ENCODE measurements around the gene RAP1GAP.
"Not testable (repeated sequence)": the region's sequence is repeated elsewhere in the genome, so short reads cannot be mapped to it uniquely, and the experiment has no call there.

The RAP1GAP gene

DNA sequence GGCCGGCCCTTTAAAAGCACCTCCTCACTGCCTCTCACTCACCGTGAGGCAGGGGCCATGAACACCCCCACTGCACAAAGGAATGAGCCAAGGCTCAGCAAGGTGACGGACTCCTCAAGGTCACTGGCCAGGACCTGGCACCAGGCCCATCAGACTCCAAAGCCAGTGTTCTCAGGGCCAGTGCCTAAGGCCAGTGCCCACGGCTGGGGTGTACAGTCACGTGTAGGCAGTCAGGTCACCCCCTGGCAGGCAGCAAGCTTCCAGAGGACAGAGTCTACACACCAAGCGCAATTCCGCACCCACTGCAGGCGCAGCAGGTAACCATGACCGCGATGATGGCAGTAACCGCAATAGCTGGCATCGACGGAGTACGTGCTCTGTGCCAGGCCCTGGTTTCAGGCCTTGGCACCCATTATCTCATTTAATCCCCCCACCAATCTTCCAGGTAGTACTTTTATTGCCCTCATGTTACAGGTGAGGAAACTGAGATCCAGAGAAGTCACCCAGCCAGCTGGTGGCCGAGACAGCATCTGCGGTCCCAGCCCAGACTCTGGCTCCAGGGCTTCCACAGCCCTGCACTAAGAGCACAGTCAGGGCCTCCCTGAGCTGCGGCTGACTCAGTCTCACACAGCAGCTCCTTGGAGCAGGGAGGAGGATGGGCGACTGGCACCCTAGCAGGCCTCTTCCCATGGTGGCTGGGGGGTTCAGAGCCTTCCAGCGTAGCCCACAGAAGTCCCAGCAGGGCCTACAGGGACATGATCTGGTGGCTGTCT lies 27.0 kb downstream of the RAP1GAP start:
- no peak for DNase-seq

DNA sequence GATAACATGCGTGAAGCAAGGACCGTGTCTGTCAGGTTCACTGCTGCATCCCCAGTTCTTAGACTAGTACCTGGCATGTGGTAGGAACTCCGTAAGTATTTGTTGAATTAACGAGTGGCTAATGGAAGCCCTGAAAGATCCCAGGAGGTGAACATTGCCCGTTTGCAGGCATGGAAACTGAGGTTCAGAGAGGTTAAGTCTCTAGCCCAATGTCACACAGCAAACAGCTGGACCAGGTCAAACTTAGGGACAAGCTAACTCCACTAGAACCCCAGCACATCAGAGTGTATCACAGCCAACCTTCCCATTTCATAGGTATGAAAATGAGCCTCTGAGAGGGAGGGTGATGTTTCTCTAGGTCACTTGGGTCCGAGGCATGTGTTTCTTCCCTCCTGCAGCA lies 27.6 kb downstream of the RAP1GAP start:
- DNase-seq, result no peak

DNA sequence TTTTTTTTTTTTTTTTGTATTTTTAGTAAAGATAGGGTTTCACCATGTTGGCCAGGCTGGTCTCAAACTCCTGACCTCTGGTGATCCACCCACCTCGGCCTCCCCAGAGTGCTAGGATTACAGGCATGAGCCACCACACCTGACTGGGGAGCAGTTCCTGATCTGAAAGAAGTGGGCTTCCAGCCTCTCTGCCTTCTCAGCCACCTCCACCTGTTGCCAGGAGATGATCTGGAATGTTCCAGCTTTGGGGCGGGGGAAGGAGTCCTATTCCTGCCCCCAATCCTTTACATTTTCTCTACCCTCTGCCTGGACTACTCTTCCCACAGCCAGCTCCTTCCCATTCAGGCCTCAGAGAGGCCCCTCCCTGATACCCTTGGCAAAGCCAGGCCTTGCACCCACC lies 28.1 kb downstream of the RAP1GAP start:
- no peak for DNase-seq

DNA sequence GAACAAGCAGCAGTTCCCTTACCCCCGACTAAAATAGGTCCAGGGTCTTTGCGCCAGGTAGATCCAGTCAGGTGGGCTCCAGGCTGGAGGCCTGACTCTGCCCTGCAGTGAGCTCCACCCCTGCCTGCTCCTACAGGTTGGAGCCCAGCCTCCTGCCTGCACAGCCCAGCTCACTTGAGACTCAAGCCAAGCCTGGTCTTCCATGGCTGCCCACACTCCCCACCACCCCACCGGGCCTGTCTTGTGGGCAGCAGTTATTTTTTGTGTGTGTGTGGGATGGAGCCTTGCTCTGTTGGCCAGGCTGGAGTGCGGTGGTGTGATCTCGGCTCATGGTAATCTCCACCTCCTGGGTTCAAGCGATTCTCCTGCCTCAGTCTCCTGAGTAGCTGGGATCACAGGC lies 28.5 kb downstream of the RAP1GAP start:
- DNase-seq, result no peak

DNA sequence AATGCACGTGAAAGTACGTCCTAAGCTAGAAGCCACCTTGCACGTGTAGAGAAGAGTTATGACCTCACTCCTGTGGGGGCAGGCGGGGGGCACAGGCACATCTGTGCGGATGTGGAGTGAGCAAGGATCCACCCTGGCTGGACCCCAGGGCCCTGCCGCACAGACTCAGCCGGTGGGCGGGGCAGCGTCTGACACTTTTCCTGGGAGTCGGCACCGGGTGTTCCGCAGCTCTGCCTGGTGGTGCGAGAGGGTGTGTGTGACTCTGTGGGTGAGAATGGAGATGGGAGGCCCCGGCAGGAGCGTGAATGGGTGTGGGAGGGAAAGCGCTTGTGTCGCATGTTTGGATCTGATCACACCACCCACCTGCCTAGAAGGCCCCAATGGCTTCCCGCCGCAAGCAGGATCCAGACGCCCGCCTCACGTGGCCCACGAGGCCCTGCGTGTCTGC lies 29.5 kb downstream of the RAP1GAP start:
- peak in 1 of 2 experiments; percentile 14 for DNase-seq

DNA sequence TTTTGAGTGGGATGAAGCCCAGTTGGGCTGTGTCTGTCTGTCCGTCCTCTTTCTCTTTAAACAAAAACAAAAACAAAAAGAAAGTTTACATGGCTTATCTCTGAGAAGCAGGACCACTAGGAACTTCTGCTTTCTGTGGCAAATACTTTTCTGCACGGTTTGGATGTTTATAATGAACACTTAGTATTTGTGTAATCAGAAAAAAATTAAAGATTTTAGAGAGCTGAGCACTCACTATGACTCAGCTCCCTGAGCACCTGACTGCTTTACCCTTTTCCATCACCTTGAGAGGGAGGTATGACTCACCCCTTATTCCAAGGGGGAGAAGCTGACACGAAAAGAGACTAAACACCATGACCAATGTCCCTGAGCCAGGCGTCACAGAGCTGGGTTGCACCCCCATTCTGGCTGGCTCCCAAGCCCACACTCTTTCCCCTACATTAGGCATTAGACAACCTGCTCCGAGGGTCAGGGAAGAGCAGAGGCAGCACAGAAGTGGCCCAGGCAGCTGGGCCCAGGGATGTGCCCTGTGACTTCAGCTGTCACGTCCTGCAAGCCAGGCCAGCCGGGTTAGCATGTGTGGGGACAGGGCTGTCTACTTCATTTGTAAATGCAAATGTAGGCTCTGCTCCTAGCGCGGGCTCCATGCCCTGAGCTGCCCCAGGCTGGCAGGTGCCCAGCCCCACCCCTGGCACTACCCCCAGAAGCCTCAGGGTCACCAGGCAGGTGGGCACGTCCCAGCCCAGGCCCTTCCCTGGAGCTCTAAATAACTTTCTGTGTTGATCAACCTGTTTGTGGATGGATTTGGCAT lies 30.4 kb downstream of the RAP1GAP start:
- DNase-seq, result peak in 1 of 2 experiments; percentile 57

DNA sequence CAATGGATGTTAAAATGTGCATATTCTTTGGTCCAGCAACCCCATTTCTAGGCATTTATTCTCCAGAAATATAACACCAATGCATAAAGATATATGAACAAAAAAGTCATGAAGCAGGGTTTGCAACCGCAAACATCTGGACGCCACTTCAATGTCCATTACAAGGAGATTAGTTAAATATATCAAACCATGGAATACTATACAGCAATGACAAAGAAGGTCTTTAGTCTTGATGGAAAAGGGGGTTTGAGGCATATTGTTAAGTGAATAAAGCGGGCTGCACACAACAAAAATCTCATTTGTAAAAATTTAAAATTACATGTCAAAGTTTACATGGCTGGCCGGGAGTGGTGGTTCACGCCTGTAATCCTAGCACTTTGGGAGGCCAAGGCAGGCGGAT lies 31.6 kb downstream of the RAP1GAP start:
- DNase-seq, result no peak

DNA sequence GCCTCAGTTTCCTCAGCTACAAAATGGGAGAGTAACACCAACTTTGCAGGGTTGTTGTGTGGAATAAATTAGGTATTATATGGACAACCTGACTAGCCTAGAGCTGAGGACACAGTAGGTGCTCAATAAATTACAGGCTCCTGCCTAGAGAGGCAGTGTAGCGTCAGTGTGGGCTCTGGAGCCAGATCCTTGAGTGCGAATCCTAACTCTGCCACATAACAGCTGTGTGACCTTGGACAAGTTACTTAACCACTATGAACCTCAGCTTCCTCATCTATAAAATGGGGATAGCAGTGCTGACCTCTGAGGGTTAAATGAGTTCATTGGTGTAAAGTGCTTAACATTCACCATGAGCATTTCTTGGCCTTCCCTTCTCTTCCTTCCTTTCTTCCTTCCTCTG lies 33.1 kb downstream of the RAP1GAP start:
- no peak for DNase-seq

DNA sequence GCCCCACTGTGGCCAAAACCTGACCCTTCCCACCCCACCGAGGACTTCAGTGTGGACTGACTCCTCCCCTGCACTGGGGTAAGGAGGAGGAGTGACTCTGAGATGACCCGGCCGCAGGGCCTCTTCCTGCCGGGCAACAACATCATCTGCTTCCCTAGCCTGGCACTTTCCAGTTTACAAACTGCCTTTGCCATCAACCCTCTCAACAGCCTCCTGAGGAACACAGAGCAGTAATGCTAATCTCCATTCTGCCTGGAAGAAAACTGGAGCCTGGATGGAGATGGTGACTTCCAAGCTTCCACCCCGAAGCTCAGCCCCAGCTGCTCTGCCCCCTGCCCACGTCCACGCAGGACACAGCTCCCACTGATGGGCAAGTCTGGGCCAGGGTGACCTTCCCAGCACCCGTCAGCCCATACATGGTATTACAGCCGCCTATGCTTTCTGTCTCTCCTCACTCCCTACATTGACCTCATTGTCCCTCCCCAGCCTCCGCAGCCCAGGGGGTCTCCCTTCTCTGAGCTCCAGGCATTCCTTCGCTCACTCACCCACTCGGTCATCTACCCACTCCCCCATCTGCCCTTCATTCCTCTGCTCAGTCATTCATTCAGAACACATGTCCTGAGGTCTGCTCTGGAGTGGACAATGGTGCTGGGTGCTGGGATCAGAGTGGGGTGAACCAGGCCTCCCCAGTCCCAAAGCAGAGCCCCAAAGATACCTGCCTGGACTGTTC lies 34.2 kb downstream of the RAP1GAP start:
- DNase-seq, result no peak

DNA sequence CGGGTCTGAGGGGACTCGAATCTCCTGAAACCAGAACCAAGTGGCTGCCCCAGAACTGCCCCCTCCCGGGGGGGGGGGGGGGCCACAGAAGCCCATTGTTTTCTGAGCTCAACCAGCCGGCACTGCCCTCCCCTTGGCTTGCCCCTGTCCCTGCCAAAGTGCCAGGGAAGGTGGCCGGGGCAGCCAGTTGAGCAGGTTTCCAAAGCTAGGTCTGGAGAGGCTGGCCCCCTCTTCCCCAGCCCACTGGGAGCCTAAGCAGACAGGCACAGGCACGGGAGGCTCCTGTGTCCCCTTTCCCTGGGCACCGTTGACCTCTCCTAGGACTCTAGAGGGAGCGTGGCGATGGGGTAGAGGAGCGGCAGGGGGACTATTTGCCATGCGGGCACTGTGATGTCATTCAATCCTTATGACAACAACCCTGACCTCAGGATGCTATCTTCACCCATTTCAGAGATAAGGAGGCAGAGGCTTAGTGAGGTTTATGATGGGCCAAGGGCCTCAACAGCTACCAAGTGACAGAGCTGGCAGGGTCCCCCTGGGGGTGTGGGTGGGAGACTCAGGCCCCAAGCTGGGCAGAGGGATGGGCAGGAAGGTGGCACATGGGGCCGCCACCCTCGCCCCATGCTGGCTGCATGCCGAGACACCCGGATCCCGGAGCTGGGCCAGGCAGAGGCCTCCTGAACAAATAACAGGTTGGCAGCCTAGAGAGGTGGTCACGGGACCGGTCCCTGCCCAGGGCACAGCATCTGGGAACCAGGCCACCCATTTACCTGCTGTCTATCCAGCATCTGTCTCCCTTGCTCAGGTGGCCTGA lies 35.0 kb downstream of the RAP1GAP start:
- DNase-seq, result no peak

DNA sequence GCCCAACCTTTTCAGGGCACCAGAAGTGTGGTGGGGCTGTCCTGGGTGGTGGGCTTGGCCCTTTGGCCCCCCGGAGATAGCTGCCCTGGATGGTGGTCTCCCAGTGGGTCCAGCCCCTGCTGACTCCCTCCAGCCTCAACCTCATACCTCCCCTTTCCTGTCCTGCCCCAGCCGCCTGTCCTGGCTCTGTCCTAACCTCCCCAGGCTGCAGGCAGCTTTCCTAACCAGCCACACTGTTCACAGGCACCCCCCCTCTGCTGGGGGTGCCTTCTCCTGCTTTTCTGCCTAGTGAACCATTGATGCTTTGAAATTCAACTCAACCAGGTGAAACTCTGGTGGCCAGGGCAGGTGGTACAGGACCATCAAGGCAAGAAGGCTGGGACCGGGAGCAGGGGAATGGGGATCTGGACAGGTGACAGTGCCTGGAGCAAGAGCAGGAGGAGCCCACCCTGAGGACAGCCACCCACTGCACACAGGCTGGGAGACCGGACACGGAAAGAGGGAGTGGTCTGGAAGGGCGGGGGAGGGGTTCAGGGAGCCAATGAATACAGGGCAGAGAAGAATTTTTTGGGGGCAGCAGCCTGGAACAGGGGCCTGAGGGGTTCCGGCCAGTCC lies 35.9 kb downstream of the RAP1GAP start:
- DNase-seq, result no peak

DNA sequence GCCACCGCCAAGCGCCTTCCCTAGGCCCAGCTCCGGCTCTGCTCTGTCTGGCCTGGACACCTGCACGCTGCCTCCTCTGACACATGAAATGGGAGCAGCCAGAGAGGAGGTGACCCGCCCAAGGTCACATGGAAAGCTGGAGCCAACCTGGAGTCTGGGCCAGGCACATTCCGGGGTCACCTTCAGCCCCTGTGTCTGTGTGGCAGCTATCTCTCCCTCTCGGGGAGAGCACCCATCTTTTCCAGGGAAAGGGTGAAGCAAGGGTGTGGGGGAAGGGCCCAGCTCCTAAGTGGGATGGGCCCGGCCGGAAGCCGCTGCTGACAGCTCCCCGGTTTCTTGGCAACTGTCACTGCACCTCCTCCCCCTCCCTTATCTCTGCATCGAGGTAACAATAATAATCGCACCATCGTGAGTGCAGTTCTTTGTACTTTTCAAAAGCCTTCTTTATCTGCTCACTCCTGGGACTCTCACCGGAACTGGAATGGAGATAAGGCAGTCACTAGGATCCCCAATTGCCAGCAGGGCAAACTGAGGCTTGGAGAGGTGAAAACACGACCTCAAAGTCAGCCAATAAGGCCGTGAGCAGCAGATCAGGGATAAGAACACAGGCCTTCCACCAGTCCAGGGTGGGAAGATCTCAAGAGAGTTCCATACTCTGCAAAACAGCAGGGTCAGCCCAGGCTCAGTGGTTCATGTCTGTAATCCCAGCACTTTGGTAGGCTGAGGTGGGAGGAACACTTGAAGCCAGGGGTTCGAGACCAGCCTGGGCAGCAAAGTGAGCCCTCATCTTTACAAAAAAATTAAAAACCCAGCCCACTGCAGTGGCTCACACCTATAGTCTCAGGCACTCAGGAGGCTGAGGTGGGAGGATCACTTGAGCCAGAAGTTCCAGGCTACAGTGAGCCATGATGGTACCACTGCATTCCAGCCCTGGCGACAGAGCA lies 36.9 kb downstream of the RAP1GAP start:
- peak in 1 of 2 experiments; percentile 20 for DNase-seq

DNA sequence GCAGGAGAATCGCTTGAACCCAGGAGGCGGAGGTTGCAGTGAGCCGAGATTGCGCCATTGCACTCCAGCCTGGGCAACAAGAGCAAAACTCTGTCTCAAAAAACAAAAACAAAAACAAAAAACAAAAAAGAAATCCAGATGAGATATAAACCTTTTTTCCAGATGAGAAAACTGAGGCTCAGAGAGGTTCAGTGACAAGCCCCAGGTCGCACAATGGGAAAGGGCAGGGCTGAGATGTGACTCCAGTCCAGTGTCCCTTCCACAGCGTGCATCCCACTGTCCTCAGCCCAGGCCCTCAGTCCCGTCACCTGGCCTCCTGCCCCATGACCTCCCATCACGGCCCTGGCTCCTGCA lies 37.6 kb downstream of the RAP1GAP start:
- DNase-seq, result not testable (repeated sequence)

DNA sequence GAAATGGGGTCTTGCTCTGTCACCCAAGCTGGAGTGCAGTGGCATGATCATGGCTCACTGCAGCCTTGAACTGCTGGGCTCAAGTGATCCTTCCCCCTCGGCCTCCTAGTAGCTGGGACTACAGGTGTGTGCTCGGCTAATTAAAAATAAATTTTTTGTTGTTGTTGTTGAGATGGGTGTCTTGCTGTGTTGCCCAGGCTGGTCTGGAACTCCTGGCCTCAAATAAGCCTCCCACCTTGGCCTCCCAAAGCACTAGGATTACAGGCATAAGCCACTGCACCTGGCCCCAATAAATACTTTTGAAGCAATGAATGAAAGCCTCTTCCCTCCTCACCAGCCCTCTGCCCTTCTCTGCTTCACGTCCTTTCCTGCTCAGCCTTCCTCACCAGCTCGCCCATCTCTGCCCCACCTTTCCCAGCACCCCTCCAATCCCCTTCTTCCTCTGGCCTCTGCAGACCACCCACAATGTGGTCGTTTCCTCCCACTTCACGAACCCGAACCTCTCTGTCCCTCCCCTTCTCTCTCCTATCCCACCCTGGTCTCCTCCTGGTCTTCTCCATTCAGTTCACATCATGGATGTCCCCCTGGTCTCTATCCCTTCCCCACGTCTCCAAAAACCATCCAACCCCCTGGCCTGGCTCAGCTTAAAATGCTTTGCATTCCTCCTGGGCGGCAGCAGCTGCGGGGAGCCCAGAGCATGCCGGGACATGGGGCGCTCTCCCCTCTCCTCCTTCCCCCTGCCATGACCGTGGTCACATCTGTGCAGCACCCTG lies 38.4 kb downstream of the RAP1GAP start:
- no peak for DNase-seq

DNA sequence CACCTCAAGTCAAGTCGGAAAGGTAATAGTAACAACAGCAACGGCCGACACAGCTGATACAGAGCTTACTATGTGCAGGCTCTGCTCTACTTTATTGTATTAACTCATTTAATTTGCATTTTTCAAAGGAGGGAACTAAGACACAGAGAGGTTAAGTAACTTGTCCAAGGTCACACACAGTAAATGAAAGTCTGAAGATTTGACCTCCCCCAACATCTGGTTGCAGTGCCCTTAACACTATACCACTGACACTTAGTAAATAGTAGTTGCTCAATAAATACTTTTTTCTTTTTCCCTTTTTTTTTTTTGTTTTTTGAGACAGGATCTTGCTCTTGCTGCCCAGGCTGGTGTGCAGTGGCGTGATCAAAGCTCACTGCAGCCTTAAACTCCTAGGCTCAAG lies 39.2 kb downstream of the RAP1GAP start:
- no peak for DNase-seq

DNA sequence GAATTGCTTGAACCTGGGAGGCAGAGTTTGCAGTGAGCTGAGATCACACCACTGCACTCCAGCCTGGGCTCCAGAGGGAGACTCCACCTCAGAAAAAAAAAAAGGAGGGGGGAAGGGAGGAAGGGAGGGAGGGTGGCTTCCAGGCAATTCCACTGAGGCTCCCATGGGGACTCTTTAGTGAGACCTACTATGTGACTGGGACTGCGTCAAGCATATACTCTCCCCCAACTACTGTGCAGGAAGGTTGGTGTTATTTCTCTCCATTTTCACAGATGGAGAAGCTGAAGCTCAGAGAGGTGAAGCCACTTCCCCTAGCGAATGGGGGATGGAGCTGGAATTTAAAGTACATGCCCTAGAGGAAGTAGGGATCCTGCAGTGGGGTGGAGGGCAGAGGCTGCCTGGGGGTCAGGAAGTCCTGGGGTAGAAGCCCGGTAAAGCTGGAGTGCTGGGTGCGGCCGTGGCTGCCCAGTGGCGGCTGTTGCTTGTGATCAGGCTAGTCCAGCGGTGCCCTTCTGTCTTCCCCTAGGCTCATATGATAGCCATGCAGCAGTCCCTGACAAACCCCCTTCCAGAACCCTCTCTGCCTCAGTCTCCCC lies 40.3 kb downstream of the RAP1GAP start:
- no peak for DNase-seq

DNA sequence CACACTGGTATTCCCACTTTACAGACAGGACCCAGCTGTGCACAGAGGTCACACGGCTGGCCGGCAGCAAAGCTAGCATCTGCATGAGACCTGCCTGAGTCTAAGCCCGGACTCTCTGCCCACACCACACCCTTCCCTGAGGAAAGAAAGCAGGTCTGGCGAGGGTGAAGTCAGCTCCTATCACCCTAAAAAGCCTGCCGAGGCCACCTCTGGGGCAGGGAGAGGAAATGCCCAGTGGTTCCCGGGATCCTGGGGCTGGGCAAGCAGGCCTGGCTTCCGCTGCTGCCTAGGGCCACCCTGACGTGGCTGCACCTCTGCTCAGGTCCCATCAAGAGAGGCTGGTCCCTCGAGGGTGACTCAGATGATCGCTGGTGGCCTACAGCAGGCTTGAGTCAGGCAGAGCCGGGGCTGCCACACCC lies 42.2 kb downstream of the RAP1GAP start:
- no peak for DNase-seq

DNA sequence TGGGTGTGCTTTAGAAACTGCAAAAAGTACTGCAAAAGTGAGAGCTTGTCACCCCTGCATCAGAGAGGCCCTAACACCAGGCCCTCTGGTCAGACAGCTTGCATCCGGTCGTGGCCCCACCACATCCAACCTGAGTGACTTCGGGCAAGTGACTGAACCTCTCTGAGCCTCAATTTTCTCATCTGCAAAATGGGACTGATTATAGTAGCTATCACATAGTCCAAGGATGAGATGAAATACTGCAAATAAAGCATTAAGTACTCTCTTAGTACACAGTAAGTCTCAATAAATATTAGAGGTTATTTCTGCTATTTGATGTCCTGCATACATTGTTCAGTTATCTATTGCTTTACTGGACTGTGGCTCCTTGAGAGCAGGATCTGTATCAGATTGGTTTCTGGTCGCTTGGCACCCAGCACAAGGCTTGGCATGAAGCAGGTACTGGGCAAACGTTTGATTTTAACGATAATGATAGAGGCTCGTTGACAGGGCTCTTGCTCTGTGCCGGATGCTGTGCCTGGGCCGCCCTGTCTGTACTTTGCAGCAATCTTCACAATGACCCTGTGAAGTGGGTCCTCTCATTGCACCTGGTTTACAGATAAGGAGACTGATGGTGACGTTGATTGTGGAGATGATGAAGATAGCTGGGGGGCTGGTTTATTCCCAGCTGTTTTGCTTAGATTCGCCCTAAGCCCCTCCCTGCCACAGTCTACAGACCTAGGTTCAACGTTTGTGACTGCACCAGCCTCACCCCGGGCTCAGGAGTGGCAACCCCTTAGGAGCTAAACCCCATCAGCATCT lies 43.6 kb downstream of the RAP1GAP start:
- no peak for DNase-seq

All from NCI-H526 (cell line).